PFSK-1 (cell line): Measurements from ENCODE around the gene FRMPD1.

Experiments used
- FOXP2 ChIP-seq: optimal IDR thresholded peaks from 2 replicates; pipeline ENCODE3; 2011; ENCODE audit warnings: borderline replicate concordance, control low read depth, inconsistent platforms; ENCODE audit not compliant: insufficient read depth; ENCODE audit errors: extremely low read length, extremely low read depth
- POLR2AphosphoS5 ChIP-seq: IDR thresholded peaks from 2 replicates; pipeline ENCODE4 v1.6.1; 2012; ENCODE audit warnings: low read depth, mild to moderate bottlenecking, control low read depth, low read length, moderate library complexity
- REST ChIP-seq, 2 experiments: IDR thresholded peaks; 2 replicates each; pipeline versions ENCODE4 v1.6.1 to v1.8.0; 2011 to 2012; ENCODE audit warnings: low read depth in 2 of 2, low read length in 2 of 2, control low read depth in 1 of 2, inconsistent platforms in 1 of 2, mild to moderate bottlenecking in 1 of 2, moderate library complexity in 1 of 2; ENCODE audit not compliant: insufficient read depth in 1 of 2
- TAF1 ChIP-seq: IDR thresholded peaks from 2 replicates; pipeline ENCODE4 v1.6.1; 2012; ENCODE audit warnings: low read length, control low read depth, borderline replicate concordance; ENCODE audit not compliant: insufficient read depth

- TF ChIP-seq POLR2AphosphoS5 (no peak), TAF1 (no peak), FOXP2 (no peak), REST (IDR thresholded peaks at IDR 0.05; ENCODE audit: insufficient read depth in 1 of 2, low read depth in 2 of 2, low read length in 2 of 2) (no peak)
Observed at GRCh38 chr9:37792122-37792521, 141.4 kb downstream of the FRMPD1 start.
